ENCODE measurements around the gene TTC29. TPM values are rescaled to one million over a fixed set of nuclear protein-coding genes. Genes with fewer than 3 reads are reported as not detected.
"Not testable (repeated sequence)": the region's sequence is repeated elsewhere in the genome, so short reads cannot be mapped to it uniquely, and the experiment has no call there.

Gene TTC29
- total RNA-seq, 1 donor from 2014 or later = not detected

GRCh38 chr4:146739182-146739581 is 206.5 kb downstream of the TTC29 start:
- H3K36me3 Mint-ChIP-seq (ENCODE audit: low read depth) = no peaks in the 10 kb centered on the region
- peaks cover 53% of the 10 kb centered on the region for H3K27me3 Mint-ChIP-seq (ENCODE audit: low read depth)
- no peak for DNase-seq (ENCODE audit: low read depth, low spot score)
- no peak overlapping the region for H3K4me3 Mint-ChIP-seq
- no peaks in the 10 kb centered on the region for H3K9me3 Mint-ChIP-seq
- H3K27ac Mint-ChIP-seq (ENCODE audit: unreplicated experiment) = no peak overlapping the region
- H3K4me1 Mint-ChIP-seq = no peaks in the 10 kb centered on the region
- TF ChIP-seq, protein P1, sequence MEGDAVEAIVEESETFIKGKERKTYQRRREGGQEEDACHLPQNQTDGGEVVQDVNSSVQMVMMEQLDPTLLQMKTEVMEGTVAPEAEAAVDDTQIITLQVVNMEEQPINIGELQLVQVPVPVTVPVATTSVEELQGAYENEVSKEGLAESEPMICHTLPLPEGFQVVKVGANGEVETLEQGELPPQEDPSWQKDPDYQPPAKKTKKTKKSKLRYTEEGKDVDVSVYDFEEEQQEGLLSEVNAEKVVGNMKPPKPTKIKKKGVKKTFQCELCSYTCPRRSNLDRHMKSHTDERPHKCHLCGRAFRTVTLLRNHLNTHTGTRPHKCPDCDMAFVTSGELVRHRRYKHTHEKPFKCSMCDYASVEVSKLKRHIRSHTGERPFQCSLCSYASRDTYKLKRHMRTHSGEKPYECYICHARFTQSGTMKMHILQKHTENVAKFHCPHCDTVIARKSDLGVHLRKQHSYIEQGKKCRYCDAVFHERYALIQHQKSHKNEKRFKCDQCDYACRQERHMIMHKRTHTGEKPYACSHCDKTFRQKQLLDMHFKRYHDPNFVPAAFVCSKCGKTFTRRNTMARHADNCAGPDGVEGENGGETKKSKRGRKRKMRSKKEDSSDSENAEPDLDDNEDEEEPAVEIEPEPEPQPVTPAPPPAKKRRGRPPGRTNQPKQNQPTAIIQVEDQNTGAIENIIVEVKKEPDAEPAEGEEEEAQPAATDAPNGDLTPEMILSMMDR (conservative IDR thresholded peaks at IDR 0.05) = no peak

- DNase-seq (ENCODE audit: low read depth, low spot score); H3K27ac Mint-ChIP-seq (ENCODE audit: unreplicated experiment); H3K36me3 Mint-ChIP-seq (ENCODE audit: low read depth); H3K4me3 Mint-ChIP-seq; H3K4me1 Mint-ChIP-seq; H3K9me3 Mint-ChIP-seq; H3K27me3 Mint-ChIP-seq (ENCODE audit: low read depth): not testable (repeated sequence)
These were observed 222.1 kb downstream of the TTC29 start for GRCh38 chr4:146723519-146723918.

DNA sequence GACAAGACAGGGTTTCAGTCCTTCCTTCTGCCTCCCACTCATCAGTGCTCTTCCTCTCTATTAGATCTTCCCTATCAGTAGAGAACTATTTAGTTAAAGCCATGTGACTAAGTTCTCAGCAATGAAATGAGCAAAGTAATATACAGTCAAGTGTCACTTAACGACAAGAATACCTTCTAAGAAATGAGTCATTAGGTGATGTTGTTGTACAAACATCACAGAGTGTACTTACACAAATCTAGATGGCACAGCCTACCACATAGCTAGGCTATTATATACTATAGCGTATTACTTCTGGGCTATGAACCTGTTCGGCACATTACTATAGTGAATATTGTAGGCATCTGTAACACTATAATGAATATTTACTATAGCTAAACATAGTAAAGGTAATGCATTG is 235.7 kb downstream of the TTC29 start:
- H3K36me3 Mint-ChIP-seq (ENCODE audit: low read depth) = no peaks in the 10 kb centered on the region
- no peaks in the 10 kb centered on the region for H3K4me1 Mint-ChIP-seq

DNA sequence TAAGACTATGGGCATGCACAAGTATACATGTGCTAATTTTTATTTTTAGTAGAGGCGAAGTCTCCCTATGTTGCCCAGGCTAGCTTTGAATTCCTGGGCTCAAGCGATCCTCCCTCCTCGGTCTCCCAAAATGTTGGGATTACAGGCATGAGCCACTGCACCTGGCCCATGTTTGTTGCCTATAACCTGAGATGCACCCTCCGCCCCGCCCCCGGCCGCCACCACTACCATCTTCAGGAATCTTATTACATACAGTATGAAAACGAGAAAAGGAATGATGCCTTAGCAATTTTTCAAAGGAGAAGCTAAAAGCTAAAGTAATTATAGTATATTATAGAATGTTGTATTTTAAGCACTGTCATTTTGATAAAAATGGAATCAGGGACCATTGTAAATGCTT is 245.8 kb downstream of the TTC29 start:
- Mint-ChIP-seq H3K4me3 (no peak overlapping the region), H3K36me3 (ENCODE audit: low read depth) (no peaks in the 10 kb centered on the region), H3K4me1 (no peaks in the 10 kb centered on the region), H3K27me3 (ENCODE audit: low read depth) (peaks cover 40% of the 10 kb centered on the region), H3K9me3 (no peaks in the 10 kb centered on the region), H3K27ac (ENCODE audit: unreplicated experiment) (no peak overlapping the region)
- no peak for DNase-seq (ENCODE audit: low read depth, low spot score)
- TF ChIP-seq, protein P1 (conservative IDR thresholded peaks at IDR 0.05) = no peak

More for the DNA sequence above, 235.7 kb downstream of the TTC29 start:
- Mint-ChIP-seq H3K9me3 (no peaks in the 10 kb centered on the region), H3K27me3 (ENCODE audit: low read depth) (peaks cover 16% of the 10 kb centered on the region), H3K4me3 (no peak overlapping the region), H3K27ac (ENCODE audit: unreplicated experiment) (no peak overlapping the region)
- TF ChIP-seq, protein P1 (conservative IDR thresholded peaks at IDR 0.05) = no peak
- no peak for DNase-seq (ENCODE audit: low read depth, low spot score)

DNA sequence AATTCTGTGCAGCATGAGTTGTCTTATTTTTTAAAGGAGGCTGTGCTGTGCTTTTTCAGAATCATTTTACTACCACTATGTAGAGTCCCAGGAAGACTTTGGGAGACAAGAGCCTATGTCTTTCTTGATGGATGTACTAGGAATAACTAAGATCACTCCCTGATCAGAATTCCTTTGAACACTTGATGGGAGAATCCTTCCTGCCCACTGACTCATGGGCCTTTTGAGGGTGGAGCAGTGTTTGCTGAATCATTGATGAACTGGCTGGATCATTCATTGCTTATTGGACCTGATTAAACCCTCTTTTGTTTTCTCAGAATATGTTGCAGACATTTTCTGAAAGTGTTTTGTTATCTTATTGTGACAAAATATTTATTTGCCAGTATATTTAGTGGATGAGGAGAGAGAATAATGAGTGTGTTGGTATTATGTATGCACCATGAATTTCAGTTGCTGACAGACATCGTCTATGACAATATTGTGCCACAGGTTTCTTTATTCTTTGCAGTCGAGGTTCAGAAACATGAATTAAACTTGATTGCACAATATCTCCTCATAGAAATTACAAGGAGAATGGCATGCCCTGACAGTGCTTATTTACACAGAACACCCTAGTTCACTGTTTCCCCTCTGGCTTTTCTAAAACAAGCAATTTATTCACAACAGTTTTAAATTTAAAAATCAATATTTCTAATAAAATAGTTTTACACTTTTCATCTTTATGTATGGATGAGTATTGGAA is 270.7 kb downstream of the TTC29 start:
- Mint-ChIP-seq H3K4me1 (no peaks in the 10 kb centered on the region), H3K9me3 (peaks cover 6% of the 10 kb centered on the region), H3K4me3 (no peak overlapping the region), H3K27me3 (ENCODE audit: low read depth) (peaks cover 41% of the 10 kb centered on the region), H3K27ac (ENCODE audit: unreplicated experiment) (no peak overlapping the region), H3K36me3 (ENCODE audit: low read depth) (no peaks in the 10 kb centered on the region)
- no peak for DNase-seq (ENCODE audit: low read depth, low spot score)
- TF ChIP-seq, protein P1 (conservative IDR thresholded peaks at IDR 0.05) = no peak

DNA sequence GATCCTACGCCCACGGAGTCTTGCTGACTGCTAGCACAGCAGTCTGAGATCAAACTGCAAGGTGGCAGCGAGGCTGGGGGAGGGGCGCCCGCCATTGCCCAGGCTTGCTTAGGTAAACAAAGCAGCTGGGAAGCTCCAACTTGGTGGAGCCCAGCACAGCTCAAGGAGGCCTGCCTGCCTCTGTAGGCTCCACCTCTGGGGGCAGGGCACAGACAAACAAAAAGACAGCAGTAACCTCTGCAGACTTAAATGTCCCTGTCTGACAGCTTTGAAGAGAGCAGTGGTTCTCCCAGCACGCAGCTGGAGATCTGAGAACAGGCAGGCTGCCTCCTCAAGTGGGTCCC is 281.7 kb downstream of the TTC29 start:
- DNase-seq (ENCODE audit: low read depth, low spot score); H3K4me1 Mint-ChIP-seq; H3K9me3 Mint-ChIP-seq; H3K27ac Mint-ChIP-seq (ENCODE audit: unreplicated experiment); H3K36me3 Mint-ChIP-seq (ENCODE audit: low read depth): not testable (repeated sequence)
- peaks cover 33% of the 10 kb centered on the region for H3K27me3 Mint-ChIP-seq (ENCODE audit: low read depth)
- H3K4me3 Mint-ChIP-seq = peak overlapping the region; percentile 62
